Uterus (tissue), 4 donors: ENCODE data around the gene ARL13A. TPM values are rescaled to one million over a fixed set of nuclear protein-coding genes. Genes with fewer than 3 reads are reported as not detected.
"Not testable (repeated sequence)": the region's sequence is repeated elsewhere in the genome, so short reads cannot be mapped to it uniquely, and the experiment has no call there.

Experiments used
- DNase-seq, 2 donors: peaks; one replicate each; pipeline ENCODE4 v3.0.0-alpha.2; 2019 to 2020
- H3K27ac ChIP-seq, 2 donors: fragments of 200-600 bp; sonication (generic); 1 replicate in 1 of 2; 2 replicates in 1 of 2; pipeline ENCODE4 v1.5.1; 2016 to 2018
- H3K27me3 ChIP-seq, 2 donors: fragments of 200-600 bp; sonication (generic); one replicate each; pipeline ENCODE4 v1.5.1; 2018 to 2019; ENCODE audit warnings: control low read depth in 1 of 2
- H3K36me3 ChIP-seq, 2 donors: fragments of 200-600 bp; sonication (generic); one replicate each; pipeline ENCODE4 v1.5.1; 2019; ENCODE audit warnings: control low read depth in 1 of 2
- H3K4me1 ChIP-seq, 2 donors: fragments of 200-600 bp; sonication (generic); one replicate each; pipeline ENCODE4 v1.5.1; 2018 to 2019; ENCODE audit warnings: control low read depth in 1 of 2
- H3K4me3 ChIP-seq, 2 donors: fragments of 200-600 bp; sonication (generic); 1 replicate in 1 of 2; 2 replicates in 1 of 2; pipeline ENCODE4 v1.5.1; 2018 to 2019; ENCODE audit warnings: mild to moderate bottlenecking in 1 of 2
- H3K9me3 ChIP-seq, 2 donors: fragments of 200-600 bp; sonication (generic); one replicate each; pipeline ENCODE4 v1.5.1; 2019; ENCODE audit warnings: control low read depth in 1 of 2
- POLR2A ChIP-seq, 2 donors: fragments of 450-650 bp; IDR thresholded peaks; one replicate each; pipeline ENCODE4 v1.6.1; 2016; ENCODE audit warnings: antibody characterized with exemption in 2 of 2, mild to moderate bottlenecking in 1 of 2, moderate library complexity in 1 of 2
- intact Hi-C: fragments of 100-400 bp; cut with DNase I; formaldehyde crosslinking; loops from one replicate; pipeline ENCODE4 v1.15.1; 2023; ENCODE audit warnings: low total_unique reads
- total RNA-seq, 4 donors: library from RNA; depleted of rRNA in 3 of 4; stranded (reverse); fragments of >200 nt in 3 of 4; gene quantifications; one replicate each; pipeline versions ENCODE4 v1.1.0 to v1.2.4, GENCODE V29; 2014 to 2023
- TF ChIP-seq, protein P1 (sequence below), 4 experiments: fragments of 200-600 bp in 2 of 4; fragments of 450-650 bp in 2 of 4; sonication (generic) in 2 of 4; IDR thresholded peaks; one replicate each; pipeline ENCODE4 v1.5.1; 2016 to 2019; ENCODE audit warnings: antibody characterized with exemption in 4 of 4, mild to moderate bottlenecking in 2 of 4, moderate library complexity in 1 of 4
- donor health status: DM: yes; HTN: yes; CAD: no.

Gene ARL13A
- total RNA-seq, 4 donors from 2014 or later, result not detected

DNA sequence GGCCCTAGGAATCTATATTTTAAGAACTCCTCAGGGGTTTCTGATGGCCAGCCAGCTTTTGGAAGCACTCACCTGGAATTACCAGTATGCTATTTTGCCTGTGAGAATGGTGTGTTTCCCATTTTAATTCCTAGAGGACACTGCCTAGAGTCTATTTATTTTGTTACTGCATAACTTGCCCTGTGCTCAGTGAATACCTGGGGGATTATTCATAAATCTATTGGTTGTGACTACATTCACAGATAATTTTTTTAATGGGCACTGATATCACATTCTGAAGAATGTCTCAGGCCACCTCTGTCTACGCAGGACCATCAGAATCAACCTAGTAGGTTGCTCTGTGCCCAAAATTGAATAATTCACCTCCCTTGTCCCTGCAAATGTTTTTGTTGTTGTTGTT is 6.7 kb downstream of the ARL13A start:
- no peaks in the 10 kb centered on the region for H3K9me3 ChIP-seq
- no peaks in the 10 kb centered on the region for H3K27me3 ChIP-seq
- no peaks in the 10 kb centered on the region for H3K4me1 ChIP-seq
- TF ChIP-seq, protein P1, sequence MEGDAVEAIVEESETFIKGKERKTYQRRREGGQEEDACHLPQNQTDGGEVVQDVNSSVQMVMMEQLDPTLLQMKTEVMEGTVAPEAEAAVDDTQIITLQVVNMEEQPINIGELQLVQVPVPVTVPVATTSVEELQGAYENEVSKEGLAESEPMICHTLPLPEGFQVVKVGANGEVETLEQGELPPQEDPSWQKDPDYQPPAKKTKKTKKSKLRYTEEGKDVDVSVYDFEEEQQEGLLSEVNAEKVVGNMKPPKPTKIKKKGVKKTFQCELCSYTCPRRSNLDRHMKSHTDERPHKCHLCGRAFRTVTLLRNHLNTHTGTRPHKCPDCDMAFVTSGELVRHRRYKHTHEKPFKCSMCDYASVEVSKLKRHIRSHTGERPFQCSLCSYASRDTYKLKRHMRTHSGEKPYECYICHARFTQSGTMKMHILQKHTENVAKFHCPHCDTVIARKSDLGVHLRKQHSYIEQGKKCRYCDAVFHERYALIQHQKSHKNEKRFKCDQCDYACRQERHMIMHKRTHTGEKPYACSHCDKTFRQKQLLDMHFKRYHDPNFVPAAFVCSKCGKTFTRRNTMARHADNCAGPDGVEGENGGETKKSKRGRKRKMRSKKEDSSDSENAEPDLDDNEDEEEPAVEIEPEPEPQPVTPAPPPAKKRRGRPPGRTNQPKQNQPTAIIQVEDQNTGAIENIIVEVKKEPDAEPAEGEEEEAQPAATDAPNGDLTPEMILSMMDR (IDR thresholded peaks at IDR 0.05), result no peak
- no peak for TF ChIP-seq POLR2A (IDR thresholded peaks at IDR 0.05)
- H3K36me3 ChIP-seq, result no peaks in the 10 kb centered on the region
- H3K4me3 ChIP-seq, result no peak overlapping the region
- no peak overlapping the region for H3K27ac ChIP-seq
- no peak for DNase-seq
- intact Hi-C loops, result no loop called here

DNA sequence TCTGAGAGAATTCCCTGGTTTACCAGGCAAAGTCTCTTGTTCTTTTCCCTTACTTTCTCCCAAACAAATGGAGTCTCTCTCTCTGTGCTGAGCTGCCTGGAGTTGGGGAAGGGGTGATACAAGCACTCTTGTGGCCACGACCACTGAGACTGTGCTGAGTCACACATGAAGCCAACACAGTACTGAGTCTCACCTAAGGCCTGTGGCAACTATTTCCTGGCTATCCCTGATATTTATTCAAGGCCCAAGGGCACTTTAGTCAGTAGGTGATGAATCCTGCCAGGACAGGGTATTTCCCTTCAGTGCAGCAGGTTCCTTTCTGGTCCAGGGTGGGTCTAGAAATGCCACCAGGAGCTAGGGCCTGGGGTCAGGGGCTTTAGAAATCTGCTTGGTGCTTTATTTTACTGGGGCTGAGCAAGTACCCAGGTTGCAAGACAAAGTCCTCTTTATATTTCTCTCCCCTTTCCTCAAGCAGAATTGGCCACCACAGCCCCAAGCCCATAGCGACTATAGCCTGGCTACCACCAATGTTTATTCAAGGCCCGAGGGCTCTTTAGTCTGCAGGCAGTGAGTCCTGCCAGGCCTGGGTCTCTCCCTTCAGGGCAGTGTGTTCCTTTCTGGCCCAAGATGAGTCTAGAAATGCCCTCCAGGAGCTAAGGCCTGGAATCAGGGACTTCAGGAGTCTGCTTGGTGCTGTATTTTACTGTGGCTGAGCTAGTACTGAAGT is 10.5 kb downstream of the ARL13A start:
- Histone ChIP-seq H3K27me3 (no peaks in the 10 kb centered on the region), H3K4me1 (no peaks in the 10 kb centered on the region), H3K9me3 (no peaks in the 10 kb centered on the region), H3K27ac (no peak overlapping the region), H3K4me3 (no peak overlapping the region), H3K36me3 (no peaks in the 10 kb centered on the region)
- TF ChIP-seq, protein P1 (IDR thresholded peaks at IDR 0.05), result no peak
- TF ChIP-seq POLR2A (IDR thresholded peaks at IDR 0.05), result no peak
- intact Hi-C loops, result no loop called here
- DNase-seq, result no peak

DNA sequence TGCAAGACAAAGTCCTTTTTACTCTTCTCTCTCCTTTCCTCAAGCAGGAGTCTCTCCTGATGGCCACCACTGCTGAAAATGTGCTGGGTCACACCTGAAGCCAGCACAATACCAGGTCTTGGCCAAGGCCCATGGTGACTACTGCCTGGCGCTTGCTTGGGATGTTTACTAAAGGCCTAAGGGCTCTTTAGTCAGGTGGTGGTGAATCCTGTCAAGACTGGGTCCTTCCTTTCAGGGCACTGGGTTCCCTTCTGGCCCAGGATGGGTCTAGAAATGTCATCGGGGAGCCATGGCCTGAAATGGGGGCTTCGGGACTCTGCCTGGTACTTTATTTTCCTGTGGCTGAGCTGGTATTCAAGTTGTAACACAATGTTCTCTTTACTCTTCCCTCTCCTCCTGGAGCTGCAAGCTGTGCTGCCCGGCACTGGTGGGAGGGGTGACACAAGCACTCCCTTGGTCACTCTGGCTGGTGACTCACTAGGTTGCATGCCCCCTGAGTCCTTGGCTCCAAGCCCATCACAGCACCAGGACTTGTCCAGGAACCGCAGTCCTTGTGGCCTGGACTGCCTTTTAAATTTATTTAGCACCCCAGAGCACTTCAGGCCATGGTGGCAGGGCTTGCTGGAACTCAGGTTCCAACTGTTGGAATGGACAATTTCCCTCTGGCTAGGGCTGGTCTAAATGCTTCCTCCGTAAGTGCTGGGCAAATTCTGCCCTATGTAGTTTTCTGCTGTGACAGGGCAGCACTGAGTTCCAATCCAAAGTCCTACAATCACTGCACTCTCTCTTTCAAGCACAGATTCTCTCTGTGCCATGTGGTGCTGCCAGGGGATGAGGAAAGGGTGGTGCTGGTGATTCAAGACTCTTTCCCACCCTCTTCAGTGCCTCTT is 11.3 kb downstream of the ARL13A start:
- intact Hi-C loops, result no loop called here
- H3K36me3 ChIP-seq, result no peaks in the 10 kb centered on the region
- no peak for DNase-seq
- H3K4me3 ChIP-seq, result no peak overlapping the region
- H3K4me1 ChIP-seq, result no peaks in the 10 kb centered on the region
- no peaks in the 10 kb centered on the region for H3K9me3 ChIP-seq
- H3K27ac ChIP-seq, result no peak overlapping the region
- TF ChIP-seq, protein P1 (IDR thresholded peaks at IDR 0.05), result no peak
- no peak for TF ChIP-seq POLR2A (IDR thresholded peaks at IDR 0.05)
- H3K27me3 ChIP-seq, result no peaks in the 10 kb centered on the region

DNA sequence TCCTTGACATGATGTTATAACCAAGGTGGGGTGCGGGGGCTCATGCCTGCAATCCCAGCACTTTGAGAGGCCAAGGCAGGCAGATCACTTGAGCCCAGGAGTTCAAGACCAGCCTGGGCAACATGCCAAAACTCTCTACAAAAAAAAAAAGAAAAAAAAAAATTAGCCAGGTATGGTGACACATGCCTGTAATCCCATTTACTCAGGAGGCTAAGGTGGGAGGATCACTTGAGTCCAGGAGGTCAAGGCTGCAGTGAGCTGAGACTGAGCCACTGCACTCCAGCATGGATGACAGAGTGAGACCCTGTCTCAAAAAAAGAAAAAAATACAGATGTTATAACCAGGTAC is 12.0 kb downstream of the ARL13A start:
- H3K27ac ChIP-seq, H3K27me3 ChIP-seq, DNase-seq, H3K36me3 ChIP-seq, H3K9me3 ChIP-seq, H3K4me3 ChIP-seq, H3K4me1 ChIP-seq, intact Hi-C loops: not testable (repeated sequence)

DNA sequence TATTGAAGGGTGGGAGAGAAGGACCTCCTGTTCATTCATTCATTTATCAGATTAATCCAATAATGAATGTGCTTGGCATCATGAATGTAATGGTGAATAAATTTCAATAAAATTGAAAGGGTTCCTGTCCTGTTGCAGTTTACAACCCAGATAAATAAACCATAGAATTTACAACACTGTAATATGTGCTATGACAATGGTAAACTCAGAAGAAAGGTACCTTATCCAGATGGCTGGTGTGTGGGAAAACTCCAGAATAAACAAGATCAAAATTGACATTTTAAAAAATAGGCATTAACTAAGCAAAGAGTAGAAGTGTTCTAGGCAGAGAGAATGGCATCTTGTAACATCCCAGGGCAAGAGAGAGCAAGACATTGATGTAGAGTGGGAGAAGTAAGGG is 15.3 kb downstream of the ARL13A start:
- H3K9me3 ChIP-seq, result no peaks in the 10 kb centered on the region
- no peaks in the 10 kb centered on the region for H3K36me3 ChIP-seq
- H3K27me3 ChIP-seq, result no peaks in the 10 kb centered on the region
- intact Hi-C loops, result no loop called here
- no peaks in the 10 kb centered on the region for H3K4me1 ChIP-seq
- H3K27ac ChIP-seq, result no peak overlapping the region
- TF ChIP-seq POLR2A (IDR thresholded peaks at IDR 0.05), result no peak
- TF ChIP-seq, protein P1 (IDR thresholded peaks at IDR 0.05), result no peak
- no peak overlapping the region for H3K4me3 ChIP-seq
- no peak for DNase-seq
